Natural killer cell (primary cell): ENCODE measurements around the gene DNAAF3. TPM values are rescaled to one million over a fixed set of nuclear protein-coding genes. Genes with fewer than 3 reads are reported as not detected.

Experiments used
- ATAC-seq, 3 donors: fragments of 150-1000 bp in 2 of 3; fragments of 200-7000 bp in 1 of 3; cut with Tn5 transposase; 1 replicate in 1 of 3; 2 replicates in 2 of 3; pipeline ENCODE4 v1.10.0; 2021; ENCODE audit warnings: mild to moderate bottlenecking in 2 of 3, moderate library complexity in 2 of 3
- DNase-seq, 2 donors: peaks; one replicate each; pipeline versions ENCODE4 v3.0.0 to v3.0.0-alpha.2; 2013 to 2021; ENCODE audit warnings: mixed read lengths in 1 of 2
- H3K27ac ChIP-seq: one replicate; pipeline ENCODE4 v1.5.1; 2013; ENCODE audit warnings: mild to moderate bottlenecking, low read length
- H3K27me3 ChIP-seq: one replicate; pipeline ENCODE4 v1.6.1; 2013; ENCODE audit warnings: low read length; ENCODE audit not compliant: control insufficient read depth, insufficient read depth
- H3K36me3 ChIP-seq: one replicate; pipeline ENCODE4 v1.6.1; 2013; ENCODE audit warnings: low read length; ENCODE audit not compliant: control insufficient read depth, insufficient read depth
- H3K4me1 ChIP-seq: one replicate; pipeline ENCODE4 v1.6.1; 2013; ENCODE audit warnings: low read length; ENCODE audit not compliant: control insufficient read depth, insufficient read depth
- H3K4me3 ChIP-seq: one replicate; pipeline ENCODE4 v1.5.1; 2013; ENCODE audit warnings: low read length
- H3K9me3 ChIP-seq: one replicate; pipeline ENCODE4 v1.6.1; 2013; ENCODE audit warnings: low read length; ENCODE audit not compliant: control insufficient read depth, insufficient read depth
- H3K27ac Mint-ChIP-seq, 2 donors: one replicate each; pipeline ENCODE4 v1.8.0; 2022; ENCODE audit warnings: mild to moderate bottlenecking in 2 of 2, mixed read lengths in 2 of 2, moderate library complexity in 1 of 2
- H3K27me3 Mint-ChIP-seq, 2 donors: one replicate each; pipeline ENCODE4 v1.8.0; 2022; ENCODE audit warnings: low read depth in 2 of 2, mixed read lengths in 2 of 2
- H3K36me3 Mint-ChIP-seq: one replicate; pipeline ENCODE4 v1.8.0; 2022; ENCODE audit warnings: mixed read lengths
- H3K4me1 Mint-ChIP-seq, 2 donors: one replicate each; pipeline ENCODE4 v1.8.0; 2022; ENCODE audit warnings: mixed read lengths in 2 of 2
- H3K4me3 Mint-ChIP-seq: one replicate; pipeline ENCODE4 v1.8.0; 2022; ENCODE audit warnings: mild to moderate bottlenecking, moderate library complexity, mixed read lengths
- H3K9me3 Mint-ChIP-seq, 2 donors: one replicate each; pipeline ENCODE4 v1.8.0; 2022; ENCODE audit warnings: mixed read lengths in 2 of 2
- CTCF ChIP-seq: fragments of 200-600 bp; IDR thresholded peaks from one replicate; pipeline ENCODE4 v1.8.0; 2022; ENCODE audit warnings: antibody characterized with exemption
- WGBS: methylation state at CpG from one replicate; pipeline ENCODE4 v1.1.7; 2013; ENCODE audit warnings: missing lambda C conversion rate; ENCODE audit not compliant: insufficient coverage; 5-methylcytosine and 5-hydroxymethylcytosine counted together
- intact Hi-C: fragments of 100-400 bp; cut with micrococcal nuclease; formaldehyde crosslinking; loops from one replicate; pipeline ENCODE4 v1.14.2; 2022
- total RNA-seq, 4 donors: library from RNA; stranded (reverse); fragments of 120-200 nt in 1 of 4; gene quantifications; one replicate each; pipeline versions ENCODE4 v1.2.3 to v1.2.4, GENCODE V29; 2013 to 2022

The DNAAF3 gene
- total RNA-seq, 3 donors from 2014 or later (not counting 1 experiment from before 2014, with no cell fraction given): not detected

- H3K36me3 ChIP-seq: peaks cover 10% of the 10 kb centered on the region
- intact Hi-C loops: no loop called here
- H3K27ac Mint-ChIP-seq: no peak overlapping the region
- H3K4me3 Mint-ChIP-seq: no peak overlapping the region
- no peaks in the 10 kb centered on the region for H3K36me3 Mint-ChIP-seq
- no peak overlapping the region for H3K27ac ChIP-seq
- peaks cover 34% of the 10 kb centered on the region for H3K4me1 ChIP-seq
- no peak overlapping the region for H3K4me3 ChIP-seq
- no peaks in the 10 kb centered on the region for H3K9me3 Mint-ChIP-seq
- ATAC-seq (no peak), DNase-seq (no peak)
- H3K27me3 ChIP-seq: no peaks in the 10 kb centered on the region
- WGBS: 94% methylated on average over 21 of the region's 21 CpGs
- no peak for TF ChIP-seq CTCF
- no peaks in the 10 kb centered on the region for H3K27me3 Mint-ChIP-seq
- peaks cover 30 to 42% of the 10 kb centered on the region in 2 donors for H3K4me1 Mint-ChIP-seq
- no peaks in the 10 kb centered on the region for H3K9me3 ChIP-seq
Measured at GRCh38 chr19:55111238-55111831, 55.1 kb downstream of the DNAAF3 start.

- Histone ChIP-seq H3K9me3 (no peaks in the 10 kb centered on the region), H3K4me1 (peaks cover 18% of the 10 kb centered on the region), H3K36me3 (peaks cover 10% of the 10 kb centered on the region), H3K4me3 (no peak overlapping the region), H3K27ac (no peak overlapping the region), H3K27me3 (no peaks in the 10 kb centered on the region)
- Mint-ChIP-seq H3K4me3 (no peak overlapping the region), H3K27me3 (no peaks in the 10 kb centered on the region), H3K9me3 (no peaks in the 10 kb centered on the region), H3K36me3 (no peaks in the 10 kb centered on the region), H3K4me1 (peaks cover 14 to 26% of the 10 kb centered on the region in 2 donors), H3K27ac (no peak overlapping the region)
- no peak for ATAC-seq
- WGBS: 95% methylated on average over 20 of the region's 20 CpGs
- peak in 1 of 2 donors; percentile 2 for DNase-seq
- TF ChIP-seq CTCF: no peak
- intact Hi-C loops: no loop called here
Measured at GRCh38 chr19:55109527-55110291, 56.7 kb downstream of the DNAAF3 start.

Other genes starting within 250 kb of the DNAAF3 start
- gene NLRP7, start 219.1 kb downstream of the DNAAF3 start, total RNA-seq: not detected
- gene NLRP2, start 200.2 kb downstream of the DNAAF3 start, total RNA-seq: 10 to 100 TPM; 30.2 to 71.2 (median 42.6) TPM
- 1 to 10 TPM in 2 of 3 donors, under 1 TPM in 1; 0.95 to 3.3 (median 2.3) TPM for gene GP6, start 128.3 kb downstream of the DNAAF3 start, total RNA-seq
- gene RDH13, start 103.5 kb downstream of the DNAAF3 start, total RNA-seq: 10 to 100 TPM; 18.2 to 25.3 (median 19.3) TPM
- gene EPS8L1, start 90.7 kb downstream of the DNAAF3 start, total RNA-seq: 10 to 100 TPM in 1 of 3 donors, 1 to 10 TPM in 2; 8.8 to 15.7 (median 10.0) TPM
- gene PPP1R12C, start 49.0 kb downstream of the DNAAF3 start, total RNA-seq: 100 to 1,000 TPM; 162 to 178 (median 174) TPM
- gene TNNT1, start 17.4 kb downstream of the DNAAF3 start, total RNA-seq: under 1 TPM in 1 of 3 donors, not detected in 2; 0.94 TPM
- gene TNNI3, start 8.9 kb downstream of the DNAAF3 start, total RNA-seq: under 1 TPM in 1 of 3 donors, not detected in 2; 0.94 TPM
- gene SYT5, start 13.7 kb upstream of the DNAAF3 start, total RNA-seq: 1 to 10 TPM; 4.9 to 6.1 (median 5.3) TPM
- gene PTPRH, start 42.9 kb upstream of the DNAAF3 start, total RNA-seq: under 1 TPM in 1 of 3 donors, not detected in 2; 0.45 TPM
- gene TMEM86B, start 62.1 kb upstream of the DNAAF3 start, total RNA-seq: 10 to 100 TPM; 12.6 to 14.7 (median 14.6) TPM
- gene PPP6R1, start 92.4 kb upstream of the DNAAF3 start, total RNA-seq: 100 to 1,000 TPM; 252 to 275 (median 260) TPM
- gene HSPBP1, start 113.5 kb upstream of the DNAAF3 start, total RNA-seq: 10 to 100 TPM; 17.1 to 19.5 (median 18.5) TPM
- 1 to 10 TPM; 6.0 to 9.8 (median 6.5) TPM for gene BRSK1, start 117.4 kb upstream of the DNAAF3 start, total RNA-seq
- 1 to 10 TPM in 1 of 3 donors, under 1 TPM in 1, not detected in 1; 0.87 to 2.1 TPM for gene TMEM150B, start 158.7 kb upstream of the DNAAF3 start, total RNA-seq
- gene KMT5C, start 173.3 kb upstream of the DNAAF3 start, total RNA-seq: 100 to 1,000 TPM in 1 of 3 donors, 10 to 100 TPM in 2; 44.5 to 147 (median 46.8) TPM
- 1 to 10 TPM in 1 of 3 donors, under 1 TPM in 1, not detected in 1; 0.26 to 6.5 TPM for gene COX6B2, start 188.1 kb upstream of the DNAAF3 start, total RNA-seq
- not detected for gene GARIN5B, start 196.6 kb upstream of the DNAAF3 start, total RNA-seq
- under 1 TPM; 0.14 to 0.35 (median 0.27) TPM for gene IL11, start 203.8 kb upstream of the DNAAF3 start, total RNA-seq
- not detected for gene TMEM190, start 210.2 kb upstream of the DNAAF3 start, total RNA-seq
- gene TMEM238, start 217.7 kb upstream of the DNAAF3 start, total RNA-seq: 1 to 10 TPM; 2.9 to 5.1 (median 4.0) TPM
- gene RPL28, start 219.3 kb upstream of the DNAAF3 start, total RNA-seq: 1,000 to 10,000 TPM; 1,373 to 1,704 (median 1,679) TPM
- 100 to 1,000 TPM in 1 of 3 donors, 10 to 100 TPM in 2; 60.2 to 107 (median 63.9) TPM for gene UBE2S, start 241.2 kb upstream of the DNAAF3 start, total RNA-seq